Measurements from ENCODE around the gene IQCK.
"Not testable (repeated sequence)": the region's sequence is repeated elsewhere in the genome, so short reads cannot be mapped to it uniquely, and the experiment has no call there.

IQCK gene

DNA sequence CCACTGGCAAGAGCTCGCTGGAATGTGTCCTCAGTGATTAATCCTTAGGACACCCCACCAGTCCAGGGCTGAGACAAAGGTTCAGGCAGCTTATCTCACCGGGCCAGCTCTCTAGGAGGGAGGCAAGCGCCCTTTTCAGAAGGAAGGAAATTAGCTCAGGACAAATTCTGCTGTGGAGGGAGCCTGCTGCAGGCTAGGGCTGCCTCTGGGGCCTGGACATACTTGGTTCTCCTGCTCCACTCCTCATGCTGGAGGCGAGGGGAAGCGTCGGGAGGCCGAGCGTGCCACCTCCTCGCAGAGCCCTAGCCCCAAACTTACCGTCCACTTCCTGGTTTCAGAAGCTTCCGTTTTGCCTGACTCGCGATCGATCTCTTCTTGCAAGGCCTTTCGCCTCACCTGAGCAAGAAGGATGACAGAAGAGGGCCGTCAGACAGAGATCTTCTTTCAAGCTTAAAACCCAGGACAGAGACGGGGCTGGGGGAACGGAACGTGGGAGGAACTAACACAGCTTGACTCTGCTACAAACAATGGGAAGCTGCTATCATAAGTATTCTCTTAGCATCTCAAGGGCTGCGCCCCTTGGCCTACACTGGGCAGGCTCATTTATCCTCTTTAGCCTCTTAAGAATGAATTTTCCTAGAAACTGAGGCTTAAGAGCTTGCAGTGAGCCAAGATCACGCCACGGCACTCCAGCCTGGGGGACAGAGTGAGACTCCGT, 7.7 kb upstream of the IQCK start:
- H3K4me3 ChIP-seq (ENCODE audit: low read depth in 1 of 2, low read length in 2 of 2) = no peak overlapping the region
- peaks cover 24 to 52% of the 10 kb centered on the region in 2 donors for H3K36me3 ChIP-seq (ENCODE audit: control insufficient read depth in 1 of 2, insufficient read depth in 2 of 2, low read length in 2 of 2)
- H3K27ac ChIP-seq (ENCODE audit: low read length) = no peak overlapping the region
- no peaks in the 10 kb centered on the region for H3K9me3 ChIP-seq (ENCODE audit: control insufficient read depth in 1 of 2, low read length in 2 of 2)
- H3K27me3 ChIP-seq (ENCODE audit: low read depth, low read length) = no peaks in the 10 kb centered on the region
- H3K4me1 ChIP-seq (ENCODE audit: control insufficient read depth in 1 of 2, insufficient read depth in 2 of 2, low read length in 2 of 2) = no peaks in the 10 kb centered on the region

GRCh38 chr16:19710991-19711545, 7.0 kb upstream of the IQCK start:
- peaks cover 24 to 45% of the 10 kb centered on the region in 2 donors for H3K36me3 ChIP-seq (ENCODE audit: control insufficient read depth in 1 of 2, insufficient read depth in 2 of 2, low read length in 2 of 2)

GRCh38 chr16:19711643-19712042, 6.4 kb upstream of the IQCK start:
- no peaks in the 10 kb centered on the region for H3K27me3 ChIP-seq (ENCODE audit: low read depth, low read length)
- H3K4me3 ChIP-seq (ENCODE audit: low read depth in 1 of 2, low read length in 2 of 2) = no peak overlapping the region
- no peak overlapping the region for H3K27ac ChIP-seq (ENCODE audit: low read length)
- peaks cover 0 to 8% of the 10 kb centered on the region in 2 donors for H3K4me1 ChIP-seq (ENCODE audit: control insufficient read depth in 1 of 2, insufficient read depth in 2 of 2, low read length in 2 of 2)
- H3K36me3 ChIP-seq (ENCODE audit: control insufficient read depth in 1 of 2, insufficient read depth in 2 of 2, low read length in 2 of 2) = peaks cover 20 to 43% of the 10 kb centered on the region in 2 donors
- no peaks in the 10 kb centered on the region for H3K9me3 ChIP-seq (ENCODE audit: control insufficient read depth in 1 of 2, low read length in 2 of 2)

More at GRCh38 chr16:19710991-19711545, 7.0 kb upstream of the IQCK start:
- no peak overlapping the region for H3K4me3 ChIP-seq (ENCODE audit: low read depth in 1 of 2, low read length in 2 of 2)
- no peak overlapping the region for H3K27ac ChIP-seq (ENCODE audit: low read length)
- no peaks in the 10 kb centered on the region for H3K27me3 ChIP-seq (ENCODE audit: low read depth, low read length)
- H3K4me1 ChIP-seq (ENCODE audit: control insufficient read depth in 1 of 2, insufficient read depth in 2 of 2, low read length in 2 of 2) = peaks cover 0 to 2% of the 10 kb centered on the region in 2 donors
- H3K9me3 ChIP-seq (ENCODE audit: control insufficient read depth in 1 of 2, low read length in 2 of 2) = no peaks in the 10 kb centered on the region

DNA sequence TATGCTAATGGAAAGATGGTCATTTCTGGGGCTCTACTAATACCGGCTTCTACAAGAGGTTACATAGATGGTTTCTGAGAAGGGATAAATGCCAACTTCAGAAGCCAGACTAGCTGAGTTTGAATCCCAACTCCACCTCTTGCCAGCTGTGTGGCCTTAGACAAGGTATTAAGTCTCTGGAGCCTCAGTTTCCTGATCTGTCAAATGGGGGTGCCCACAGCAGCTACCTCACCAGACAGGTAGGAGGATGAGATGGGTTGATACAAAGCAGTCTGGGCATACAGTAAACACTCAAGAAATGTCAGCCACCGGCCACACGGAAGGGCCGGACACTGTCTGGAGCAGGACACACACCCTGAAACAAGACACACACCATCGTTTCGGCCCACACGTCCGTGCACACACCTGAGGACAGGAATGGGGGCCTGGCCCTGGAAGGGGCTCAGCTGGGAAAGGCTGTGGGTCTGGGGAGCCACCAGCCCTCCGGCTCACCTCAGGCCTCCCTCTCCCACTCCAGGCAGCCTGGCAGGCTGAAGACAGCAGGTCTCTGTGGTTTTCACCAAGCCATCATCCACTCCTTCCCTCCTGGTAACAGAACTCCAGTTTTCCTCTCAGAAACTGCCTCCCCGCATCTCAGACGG, 5.5 kb upstream of the IQCK start:
- Histone ChIP-seq H3K36me3 (ENCODE audit: control insufficient read depth in 1 of 2, insufficient read depth in 2 of 2, low read length in 2 of 2) (peaks cover 20 to 38% of the 10 kb centered on the region in 2 donors), H3K9me3 (ENCODE audit: control insufficient read depth in 1 of 2, low read length in 2 of 2) (no peaks in the 10 kb centered on the region), H3K27ac (ENCODE audit: low read length) (no peak overlapping the region), H3K27me3 (ENCODE audit: low read depth, low read length) (no peaks in the 10 kb centered on the region), H3K4me3 (ENCODE audit: low read depth in 1 of 2, low read length in 2 of 2) (no peak overlapping the region), H3K4me1 (ENCODE audit: control insufficient read depth in 1 of 2, insufficient read depth in 2 of 2, low read length in 2 of 2) (peaks cover 0 to 14% of the 10 kb centered on the region in 2 donors)

DNA sequence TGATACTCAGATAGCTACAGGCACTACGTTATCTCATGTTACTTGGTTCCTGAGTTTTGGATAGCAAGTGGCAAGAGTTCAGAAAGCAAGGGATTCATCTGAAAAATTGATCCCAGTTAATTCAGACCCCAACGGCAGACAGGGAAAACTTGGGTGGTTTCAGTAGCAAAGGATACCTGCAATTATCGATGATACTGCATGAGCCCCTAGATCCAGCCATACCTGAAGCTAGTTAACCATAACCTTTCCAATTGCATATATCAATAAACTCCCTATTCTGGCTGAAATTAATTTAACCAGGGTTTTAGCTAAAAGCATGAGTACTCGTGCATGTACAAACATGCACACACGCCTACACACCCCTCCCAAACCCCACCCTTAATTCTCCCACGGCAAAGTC, 4.4 kb upstream of the IQCK start:
- no peak overlapping the region for H3K4me3 ChIP-seq (ENCODE audit: low read depth in 1 of 2, low read length in 2 of 2)
- H3K27ac ChIP-seq (ENCODE audit: low read length) = no peak overlapping the region
- H3K27me3 ChIP-seq (ENCODE audit: low read depth, low read length) = no peaks in the 10 kb centered on the region
- H3K4me1 ChIP-seq (ENCODE audit: control insufficient read depth in 1 of 2, insufficient read depth in 2 of 2, low read length in 2 of 2) = peaks cover 0 to 15% of the 10 kb centered on the region in 2 donors
- peaks cover 17 to 35% of the 10 kb centered on the region in 2 donors for H3K36me3 ChIP-seq (ENCODE audit: control insufficient read depth in 1 of 2, insufficient read depth in 2 of 2, low read length in 2 of 2)
- no peaks in the 10 kb centered on the region for H3K9me3 ChIP-seq (ENCODE audit: control insufficient read depth in 1 of 2, low read length in 2 of 2)

- Histone ChIP-seq H3K27me3 (ENCODE audit: low read depth, low read length) (no peaks in the 10 kb centered on the region), H3K36me3 (ENCODE audit: control insufficient read depth in 1 of 2, insufficient read depth in 2 of 2, low read length in 2 of 2) (peaks cover 9 to 16% of the 10 kb centered on the region in 2 donors), H3K9me3 (ENCODE audit: control insufficient read depth in 1 of 2, low read length in 2 of 2) (no peaks in the 10 kb centered on the region), H3K4me3 (ENCODE audit: low read depth in 1 of 2, low read length in 2 of 2) (no peak overlapping the region), H3K27ac (ENCODE audit: low read length) (no peak overlapping the region), H3K4me1 (ENCODE audit: control insufficient read depth in 1 of 2, insufficient read depth in 2 of 2, low read length in 2 of 2) (peaks cover 4 to 24% of the 10 kb centered on the region in 2 donors)
These were observed 2.5 kb upstream of the IQCK start for GRCh38 chr16:19715566-19715965.

DNA sequence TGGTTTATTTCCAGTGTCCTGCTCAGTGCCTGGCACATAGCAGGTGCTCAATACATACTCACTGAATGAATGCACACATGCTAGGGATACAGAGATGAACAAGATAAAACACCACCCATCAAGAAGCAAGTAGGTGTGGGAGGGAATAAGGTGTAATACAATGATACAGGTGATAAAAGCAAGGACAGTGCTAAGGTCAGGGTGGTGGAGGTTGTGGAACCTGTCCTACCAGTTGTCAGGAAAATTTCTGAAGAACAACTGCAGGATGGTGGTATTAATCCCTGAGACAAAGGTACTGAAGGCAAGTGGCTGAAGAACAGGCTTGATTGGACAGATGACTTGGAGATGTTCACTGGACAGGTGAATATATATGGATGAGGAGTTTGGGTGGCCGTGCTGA, 1.9 kb upstream of the IQCK start:
- Histone ChIP-seq H3K27ac (ENCODE audit: low read length) (no peak overlapping the region), H3K27me3 (ENCODE audit: low read depth, low read length) (no peaks in the 10 kb centered on the region), H3K4me3 (ENCODE audit: low read depth in 1 of 2, low read length in 2 of 2) (peak overlapping the region in 1 of 2 donors; percentile 19), H3K9me3 (ENCODE audit: control insufficient read depth in 1 of 2, low read length in 2 of 2) (no peaks in the 10 kb centered on the region), H3K4me1 (ENCODE audit: control insufficient read depth in 1 of 2, insufficient read depth in 2 of 2, low read length in 2 of 2) (peaks cover 4 to 24% of the 10 kb centered on the region in 2 donors), H3K36me3 (ENCODE audit: control insufficient read depth in 1 of 2, insufficient read depth in 2 of 2, low read length in 2 of 2) (peaks cover 9 to 10% of the 10 kb centered on the region in 2 donors)

- peaks cover 4 to 24% of the 10 kb centered on the region in 2 donors for H3K4me1 ChIP-seq (ENCODE audit: control insufficient read depth in 1 of 2, insufficient read depth in 2 of 2, low read length in 2 of 2)
- not testable (repeated sequence) for H3K9me3 ChIP-seq (ENCODE audit: control insufficient read depth in 1 of 2, low read length in 2 of 2)
These were observed 1.3 kb upstream of the IQCK start for GRCh38 chr16:19716728-19717127.

GRCh38 chr16:19717314-19717713, 757 bp upstream of the IQCK start:
- H3K9me3 ChIP-seq (ENCODE audit: control insufficient read depth in 1 of 2, low read length in 2 of 2) = no peaks in the 10 kb centered on the region
- H3K4me1 ChIP-seq (ENCODE audit: control insufficient read depth in 1 of 2, insufficient read depth in 2 of 2, low read length in 2 of 2) = peaks cover 4 to 24% of the 10 kb centered on the region in 2 donors
- H3K27me3 ChIP-seq (ENCODE audit: low read depth, low read length) = no peaks in the 10 kb centered on the region
- peak overlapping the region; percentile 94 to 100 for H3K4me3 ChIP-seq (ENCODE audit: low read depth in 1 of 2, low read length in 2 of 2)
- peak overlapping the region; percentile 84 for H3K27ac ChIP-seq (ENCODE audit: low read length)
- H3K36me3 ChIP-seq (ENCODE audit: control insufficient read depth in 1 of 2, insufficient read depth in 2 of 2, low read length in 2 of 2) = peaks cover 9% of the 10 kb centered on the region in 2 donors

More at GRCh38 chr16:19716728-19717127, 1.3 kb upstream of the IQCK start:
- not testable (repeated sequence) for H3K36me3 ChIP-seq (ENCODE audit: control insufficient read depth in 1 of 2, insufficient read depth in 2 of 2, low read length in 2 of 2); H3K27ac ChIP-seq (ENCODE audit: low read length); H3K27me3 ChIP-seq (ENCODE audit: low read depth, low read length)
- H3K4me3 ChIP-seq (ENCODE audit: low read depth in 1 of 2, low read length in 2 of 2) = peak overlapping the region; percentile 94 to 100

- peaks cover 9% of the 10 kb centered on the region in 2 donors for H3K36me3 ChIP-seq (ENCODE audit: control insufficient read depth in 1 of 2, insufficient read depth in 2 of 2, low read length in 2 of 2)
- H3K9me3 ChIP-seq (ENCODE audit: control insufficient read depth in 1 of 2, low read length in 2 of 2) = no peaks in the 10 kb centered on the region
- no peak overlapping the region for H3K27ac ChIP-seq (ENCODE audit: low read length)
- H3K27me3 ChIP-seq (ENCODE audit: low read depth, low read length) = no peaks in the 10 kb centered on the region
- peak overlapping the region; percentile 94 to 100 for H3K4me3 ChIP-seq (ENCODE audit: low read depth in 1 of 2, low read length in 2 of 2)
- H3K4me1 ChIP-seq (ENCODE audit: control insufficient read depth in 1 of 2, insufficient read depth in 2 of 2, low read length in 2 of 2) = peaks cover 4 to 24% of the 10 kb centered on the region in 2 donors
These were observed 524 bp downstream of the IQCK start for GRCh38 chr16:19718624-19718965.

- no peaks in the 10 kb centered on the region for H3K9me3 ChIP-seq (ENCODE audit: control insufficient read depth in 1 of 2, low read length in 2 of 2)
- no peak overlapping the region for H3K4me3 ChIP-seq (ENCODE audit: low read depth in 1 of 2, low read length in 2 of 2)
- H3K4me1 ChIP-seq (ENCODE audit: control insufficient read depth in 1 of 2, insufficient read depth in 2 of 2, low read length in 2 of 2) = peaks cover 4 to 10% of the 10 kb centered on the region in 2 donors
- no peaks in the 10 kb centered on the region for H3K27me3 ChIP-seq (ENCODE audit: low read depth, low read length)
- no peak overlapping the region for H3K27ac ChIP-seq (ENCODE audit: low read length)
- H3K36me3 ChIP-seq (ENCODE audit: control insufficient read depth in 1 of 2, insufficient read depth in 2 of 2, low read length in 2 of 2) = no peaks in the 10 kb centered on the region
These were observed 4.3 kb downstream of the IQCK start for GRCh38 chr16:19722269-19722952.

All from muscle layer of duodenum (tissue), 2 donors.